ENCODE results near the gene FAM117B.
A peak's percentile ranks its signal among the peaks of the same experiment; 100 is the strongest.
"Not testable (repeated sequence)": the region's sequence is repeated elsewhere in the genome, so short reads cannot be mapped to it uniquely, and the experiment has no call there.

Gene FAM117B

DNA sequence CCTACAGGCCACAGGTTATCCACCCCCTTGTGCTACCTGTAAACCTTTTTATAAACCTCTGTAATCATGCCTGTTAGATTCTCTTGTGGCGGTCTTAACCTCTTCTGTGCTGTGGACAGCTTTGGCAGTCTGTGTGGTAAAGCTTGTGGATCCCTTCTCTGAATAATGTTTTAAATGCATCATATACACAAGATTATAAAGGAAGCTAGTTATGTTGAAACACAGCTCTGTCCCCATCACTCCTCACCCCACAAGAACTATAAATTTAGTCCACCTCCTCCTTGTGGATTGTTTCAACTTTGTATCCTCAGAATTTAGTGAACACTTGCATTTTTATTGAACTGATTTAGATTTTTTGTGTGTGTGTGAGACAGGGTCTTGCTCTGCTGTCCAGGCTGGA, 129.1 kb downstream of the FAM117B start:
- DNase-seq = no peak

- DNase-seq = no peak
Observed at GRCh38 chr2:202764991-202765390, 130.2 kb downstream of the FAM117B start.

GRCh38 chr2:202765436-202765835, 130.7 kb downstream of the FAM117B start:
- no peak for DNase-seq

DNA sequence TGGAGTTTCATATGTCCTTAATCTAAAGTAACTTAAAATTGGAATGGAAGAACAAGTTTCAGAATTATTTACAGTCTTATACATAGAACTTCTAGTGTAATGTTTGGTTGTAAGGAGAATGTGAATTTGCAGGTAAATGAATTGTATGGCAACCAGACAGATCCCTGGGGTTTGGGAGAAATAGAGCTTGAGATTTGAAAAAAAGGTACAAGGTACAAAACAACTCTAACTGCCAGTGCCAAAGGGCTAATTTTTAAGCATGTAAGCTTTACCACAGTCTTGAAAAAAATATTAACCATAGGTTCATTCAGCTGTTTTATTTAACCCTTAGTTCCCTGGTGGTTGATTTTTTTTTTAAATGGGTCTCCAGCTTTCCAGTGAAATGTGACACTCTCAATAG, 133.5 kb downstream of the FAM117B start:
- DNase-seq = no peak

GRCh38 chr2:202769201-202769600, 134.4 kb downstream of the FAM117B start:
- DNase-seq = no peak

- no peak for DNase-seq
Observed at GRCh38 chr2:202771336-202771735, 136.6 kb downstream of the FAM117B start.

DNA sequence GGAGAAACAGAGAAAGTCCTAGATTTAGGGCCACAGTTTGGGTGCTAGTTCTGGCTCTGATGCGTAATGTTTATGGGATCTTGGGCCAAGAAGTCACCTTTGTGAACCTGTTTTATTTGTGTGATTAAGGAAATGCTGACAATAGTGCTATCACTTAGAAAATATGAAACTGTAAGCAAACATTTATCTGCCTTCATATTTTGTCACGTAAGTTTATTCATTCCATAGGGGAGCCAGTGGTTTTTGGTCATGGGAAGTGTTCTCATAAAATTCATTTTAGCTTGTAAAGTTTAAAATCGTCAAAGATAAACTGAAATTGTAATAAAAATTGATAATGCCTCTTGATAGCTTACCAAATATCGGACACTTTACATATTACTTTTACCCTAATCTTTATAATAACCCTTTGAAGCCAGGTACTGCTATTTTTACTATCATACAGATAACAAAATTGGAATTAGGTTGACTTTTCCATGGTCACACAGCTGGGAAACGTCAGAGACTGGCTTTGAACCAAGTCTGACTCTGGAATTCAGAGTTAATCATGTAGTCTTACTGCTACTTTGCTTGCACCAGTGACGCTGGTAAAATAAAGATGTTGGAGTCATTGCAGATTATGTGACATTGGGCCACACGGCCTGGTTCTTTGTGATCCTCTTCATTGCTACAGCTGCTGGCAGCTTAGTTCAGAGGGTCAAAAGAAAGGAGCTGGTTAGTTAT, 137.1 kb downstream of the FAM117B start:
- DNase-seq = no peak

GRCh38 chr2:202773301-202773973, 138.7 kb downstream of the FAM117B start:
- no peak for DNase-seq

GRCh38 chr2:202774104-202774503, 139.3 kb downstream of the FAM117B start:
- DNase-seq = no peak

GRCh38 chr2:202778217-202778616, 143.4 kb downstream of the FAM117B start:
- no peak for DNase-seq

DNA sequence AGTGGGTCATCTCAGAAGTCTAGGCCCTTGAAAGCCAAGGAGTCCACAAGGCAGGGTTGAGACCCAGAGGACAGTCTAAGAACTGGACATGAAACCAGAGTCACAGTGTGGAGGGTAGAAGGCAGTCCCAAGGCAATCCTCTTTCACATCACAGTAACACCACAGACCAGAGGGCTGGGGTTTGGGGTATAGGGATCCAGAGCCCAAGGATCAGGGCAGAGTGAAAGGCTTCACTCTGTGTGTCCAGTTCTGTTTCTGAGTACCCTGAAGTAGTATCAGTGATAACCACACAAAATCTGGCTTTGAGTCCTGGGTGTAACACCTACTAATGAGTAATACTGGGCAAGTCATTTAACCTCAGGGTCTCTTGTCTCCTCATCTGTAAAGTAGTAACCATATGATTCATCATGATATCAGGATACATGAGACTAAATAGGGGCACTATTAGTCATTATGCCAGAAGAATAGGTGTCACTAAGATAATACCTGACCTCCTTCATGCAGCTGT, 145.8 kb downstream of the FAM117B start:
- DNase-seq = peak; percentile 6

DNA sequence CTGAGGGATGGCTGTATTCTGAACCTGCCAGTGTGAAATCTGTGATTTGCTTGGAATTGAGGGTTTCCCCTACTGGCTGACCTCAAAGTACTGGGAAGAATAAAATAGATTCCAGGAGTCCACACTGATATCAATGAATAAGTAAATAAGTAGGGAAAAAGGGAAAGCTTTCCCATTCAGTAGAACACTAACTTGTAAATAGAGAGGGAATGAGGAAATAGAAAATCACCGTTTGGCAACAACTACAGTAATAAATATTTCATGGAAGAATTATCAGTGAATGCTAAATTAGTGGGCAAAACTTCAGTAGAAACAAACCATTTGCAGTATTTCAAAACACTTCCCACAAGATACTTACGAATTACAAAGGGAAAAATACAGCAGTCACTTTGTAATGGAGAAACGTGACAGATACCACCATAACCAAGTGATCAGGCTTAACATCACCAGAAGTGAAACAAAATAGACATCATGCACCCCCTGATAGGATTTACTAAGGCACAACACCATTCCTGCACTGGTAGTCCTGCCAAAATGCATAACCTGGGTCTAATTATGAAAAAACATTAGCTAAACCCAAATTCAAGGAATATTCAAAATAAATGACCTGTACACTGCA, 148.3 kb downstream of the FAM117B start:
- DNase-seq = no peak

DNA sequence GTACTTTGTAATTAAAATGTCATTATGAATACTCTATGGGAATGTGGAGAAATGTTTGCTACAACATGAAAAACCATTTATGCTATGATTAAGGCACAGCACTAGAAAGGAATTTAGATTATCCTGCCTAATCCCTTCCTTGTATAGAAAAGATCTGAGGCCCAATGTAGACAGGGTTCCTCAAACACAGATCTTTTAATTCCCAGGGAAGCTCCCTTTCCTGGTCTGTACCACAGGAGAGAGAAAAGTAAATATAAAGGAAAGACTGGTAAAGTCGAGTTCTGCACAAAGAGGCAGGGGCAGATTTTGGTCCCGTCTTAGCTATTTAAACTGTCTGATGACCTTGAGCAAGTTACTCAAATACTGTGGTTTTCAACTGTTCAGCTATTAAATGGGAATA, 152.1 kb downstream of the FAM117B start:
- no peak for DNase-seq

GRCh38 chr2:202790676-202791075, 155.9 kb downstream of the FAM117B start:
- no peak for DNase-seq

DNA sequence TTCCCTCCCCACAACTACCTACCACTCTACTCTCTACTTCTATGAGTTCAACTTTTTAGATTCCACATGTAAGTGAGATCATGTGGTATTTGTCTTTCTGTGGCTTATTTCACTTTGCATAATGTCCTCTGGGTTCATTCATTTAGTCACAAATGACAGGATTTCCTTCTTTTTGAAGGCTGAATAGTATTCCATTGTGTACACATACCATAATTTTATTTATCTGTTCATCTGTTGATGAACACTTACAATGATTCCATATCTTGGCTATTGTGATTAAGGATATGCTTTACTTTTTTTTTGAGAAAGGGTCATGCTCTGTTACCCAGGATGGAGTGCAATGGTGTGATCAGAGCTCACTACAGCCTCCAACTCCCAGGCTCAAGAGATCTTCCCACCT, 163.2 kb downstream of the FAM117B start:
- no peak for DNase-seq

GRCh38 chr2:202805911-202806310, 171.1 kb downstream of the FAM117B start:
- not testable (repeated sequence) for DNase-seq

- not testable (repeated sequence) for DNase-seq
Observed at GRCh38 chr2:202807431-202808138, 172.8 kb downstream of the FAM117B start.

DNA sequence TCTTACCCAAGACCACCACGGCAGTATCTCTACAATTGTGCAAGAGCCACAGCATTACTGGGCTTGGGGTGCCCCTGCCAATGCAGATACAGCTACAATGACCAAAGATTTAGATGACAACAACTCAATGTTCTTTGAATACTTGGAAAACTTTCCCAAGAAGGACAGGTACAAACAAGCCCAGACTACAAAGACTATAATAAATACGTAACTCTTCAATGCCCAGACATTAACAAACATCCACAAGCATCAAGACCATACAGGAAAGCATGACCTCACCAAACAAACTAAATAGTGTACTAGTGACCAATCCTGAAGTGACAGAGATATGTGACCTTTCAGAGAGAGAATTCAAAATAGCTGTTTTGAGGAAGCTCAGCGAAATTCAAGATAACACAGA, 174.0 kb downstream of the FAM117B start:
- no peak for DNase-seq

DNA sequence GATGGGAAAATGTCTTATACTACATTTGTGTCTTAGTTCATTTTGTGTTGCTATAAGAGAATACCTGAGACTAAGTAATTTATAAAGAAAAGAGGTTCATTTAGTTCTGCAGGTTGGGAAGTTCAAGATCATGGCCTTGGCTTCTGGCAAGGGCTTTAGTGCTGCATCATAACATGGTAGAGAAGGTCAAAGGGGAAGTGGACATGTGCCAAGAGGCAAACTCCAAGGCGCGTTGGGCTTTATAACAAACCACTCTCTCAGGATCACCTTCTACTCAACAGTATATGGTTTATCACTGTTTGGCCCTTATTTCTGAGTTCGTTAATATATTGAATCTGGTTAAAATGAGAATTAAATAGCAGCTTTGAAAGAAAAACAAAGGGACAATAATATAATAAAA, 178.6 kb downstream of the FAM117B start:
- DNase-seq = no peak

- DNase-seq = no peak
Observed at GRCh38 chr2:202814226-202814625, 179.5 kb downstream of the FAM117B start.

DNA sequence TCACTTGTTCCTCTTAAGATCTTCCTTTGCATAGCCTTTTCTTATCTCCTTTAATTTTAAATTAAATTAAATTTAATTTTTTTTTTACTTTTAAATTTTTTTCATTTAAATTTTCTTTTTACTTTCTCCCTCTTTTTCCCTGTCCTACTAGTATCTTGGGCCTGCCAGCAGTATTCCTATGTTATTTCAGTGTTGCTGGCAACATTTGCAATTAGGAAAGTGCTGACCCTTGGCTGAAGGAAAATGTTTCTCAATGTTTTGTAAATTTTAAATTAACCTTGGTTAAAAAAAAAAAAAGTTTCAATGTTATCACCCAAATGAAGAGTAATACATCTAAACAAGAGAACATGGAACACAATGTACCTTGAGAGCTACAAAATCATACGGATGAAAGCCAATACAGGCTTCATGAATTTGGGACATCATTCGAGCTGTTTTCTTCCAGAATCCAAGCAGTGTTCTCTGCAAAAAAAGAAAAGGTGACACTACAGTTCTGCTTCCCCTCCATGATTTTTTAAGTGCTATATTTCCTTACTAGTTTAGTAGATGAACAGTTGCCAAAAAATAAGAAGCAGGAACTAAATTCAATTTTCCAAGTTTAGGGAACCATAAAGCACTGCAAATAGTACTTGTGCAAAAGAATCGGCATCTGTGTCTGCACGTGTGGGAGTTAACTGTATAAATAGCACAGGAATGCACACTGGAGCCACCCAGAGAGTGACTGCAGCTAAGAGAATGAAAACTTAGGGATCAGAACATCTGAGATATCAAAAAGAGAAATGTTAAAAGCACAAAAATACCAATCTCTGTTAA, 181.0 kb downstream of the FAM117B start:
- DNase-seq = no peak

GRCh38 chr2:202817771-202818170, 183.0 kb downstream of the FAM117B start:
- no peak for DNase-seq
